ENCODE data around the gene APOBEC3F.

DNA sequence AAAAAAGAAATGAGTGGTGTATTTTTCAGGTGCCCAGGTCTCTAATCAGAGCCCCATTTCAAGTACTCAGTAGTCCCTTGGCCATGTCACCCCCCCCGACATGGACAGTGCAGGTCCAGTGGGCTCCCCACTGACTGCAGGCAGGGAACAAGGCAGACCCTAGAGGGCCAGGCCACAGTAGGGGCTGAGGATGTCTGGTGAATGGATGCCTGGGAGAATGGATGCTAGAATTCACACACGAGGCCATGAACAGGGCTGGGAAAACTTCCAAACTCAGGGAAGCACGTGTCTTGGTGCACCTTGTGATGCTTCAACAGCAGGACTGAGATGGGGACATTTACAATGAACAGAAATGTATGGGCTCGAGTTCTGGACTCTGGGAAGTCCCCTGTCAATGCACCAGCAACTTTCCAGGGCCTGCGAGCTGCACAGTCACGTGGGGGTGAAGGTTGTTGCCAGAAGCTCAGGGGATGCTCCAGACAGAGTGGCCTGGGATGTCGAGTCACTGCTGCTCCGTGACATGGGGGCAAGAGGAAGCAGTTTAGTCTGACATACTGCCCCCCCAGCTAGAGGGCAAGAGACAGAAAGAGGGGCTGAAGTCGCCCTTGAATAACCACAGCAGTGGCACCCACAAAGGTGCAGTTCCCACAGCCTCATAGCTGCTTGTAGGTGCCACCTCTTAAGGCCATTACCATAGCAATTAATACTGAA, 39.5 kb downstream of the APOBEC3F start:
- TF ChIP-seq EZH2 (IDR thresholded peaks at IDR 0.05; ENCODE audit: insufficient read depth, poor library complexity, severe bottlenecking) = no peak
- no peak for TF ChIP-seq EZH2phosphoT487 (IDR thresholded peaks at IDR 0.05; ENCODE audit: insufficient read depth, low read depth)

All from GM23248 (cell line).